IMR-90 (cell line): ENCODE results near the gene ANKHD1. TPM values are rescaled to one million over a fixed set of nuclear protein-coding genes. Genes with fewer than 3 reads are reported as not detected.

Experiments
- ATAC-seq: fragments of 200-7000 bp; cut with Tn5 transposase; 2 replicates; pipeline ENCODE4 v1.9.1; 2020; ENCODE audit warnings: low read depth, mild to moderate bottlenecking, moderate library complexity
- BruUV-seq: library from RNA; stranded (reverse); fragments of 400-500 nt; replicated peaks from 2 replicates; lab custom pipeline; 2021; lab: Mats Ljungman, UMichigan
- CTCF ChIA-PET: fragments of 300-600 bp; formaldehyde crosslinking; extraction: SDS; loops from one replicate; lab custom pipeline; 2021; ENCODE audit warnings: antibody characterized with exemption; lab: Yijun Ruan, JAX
- POLR2A ChIA-PET: fragments of 300-600 bp; sonication (Branson Sonifier 250); formaldehyde crosslinking; loops from one replicate; lab custom pipeline; 2022; ENCODE audit warnings: antibody characterized with exemption; ENCODE audit not compliant: unreplicated experiment; lab: Charles Lee
- DNase-seq: peaks from one replicate; pipeline ENCODE4 v3.0.0; 2013
- H2AFZ ChIP-seq: replicated peaks from 2 replicates; pipeline ENCODE3; 2013; ENCODE audit warnings: low read length, mild to moderate bottlenecking; ENCODE audit not compliant: poor library complexity
- H2AK5ac ChIP-seq: 2 replicates; pipeline ENCODE4 v1.6.1; 2013; ENCODE audit warnings: low read depth, low read length, inconsistent platforms
- H2AK9ac ChIP-seq: replicated peaks from 2 replicates; pipeline ENCODE3; 2013; ENCODE audit warnings: mild to moderate bottlenecking, low read depth, low read length, moderate library complexity; ENCODE audit not compliant: poor library complexity
- H2BK120ac ChIP-seq: 2 replicates; pipeline ENCODE4 v1.6.1; 2013; ENCODE audit warnings: low read depth, low read length, inconsistent platforms
- H2BK15ac ChIP-seq: 3 replicates; pipeline ENCODE4 v1.6.1; 2013; ENCODE audit warnings: low read depth, low read length, inconsistent platforms
- H2BK20ac ChIP-seq: 2 replicates; pipeline ENCODE4 v1.6.1; 2013; ENCODE audit warnings: low read depth, mild to moderate bottlenecking, inconsistent platforms, low read length, moderate library complexity
- H2BK5ac ChIP-seq: 2 replicates; pipeline ENCODE4 v1.6.1; 2013; ENCODE audit warnings: mild to moderate bottlenecking, low read depth, low read length, inconsistent platforms; ENCODE audit not compliant: poor library complexity, severe bottlenecking
- H3K14ac ChIP-seq: replicated peaks from 2 replicates; pipeline ENCODE4 v1.6.1; 2013; ENCODE audit warnings: low read depth, low read length, inconsistent platforms
- H3K18ac ChIP-seq: 2 replicates; pipeline ENCODE4 v1.6.1; 2013; ENCODE audit warnings: low read depth, low read length, control low read depth
- H3K23ac ChIP-seq: 2 replicates; pipeline ENCODE4 v1.6.1; 2013; ENCODE audit warnings: low read depth, low read length, inconsistent platforms
- H3K27ac ChIP-seq: 2 replicates; pipeline ENCODE4 v1.5.1; 2013; ENCODE audit warnings: mild to moderate bottlenecking, control low read depth, low read length; ENCODE audit not compliant: insufficient read depth
- H3K27me3 ChIP-seq: 2 replicates; pipeline ENCODE4 v1.6.1; 2013; ENCODE audit warnings: low read length; ENCODE audit not compliant: control insufficient read depth, insufficient read depth
- H3K36me3 ChIP-seq: 2 replicates; pipeline ENCODE4 v1.6.1; 2013; ENCODE audit warnings: low read length, mixed read lengths; ENCODE audit not compliant: control insufficient read depth, insufficient read depth
- H3K4ac ChIP-seq: 2 replicates; pipeline ENCODE4 v1.6.1; 2013; ENCODE audit warnings: low read depth, low read length, inconsistent platforms
- H3K4me1 ChIP-seq: 2 replicates; pipeline ENCODE4 v1.6.1; 2013; ENCODE audit warnings: low read length, mixed read lengths; ENCODE audit not compliant: control insufficient read depth, insufficient read depth
- H3K4me2 ChIP-seq: 2 replicates; pipeline ENCODE4 v1.6.1; 2013; ENCODE audit warnings: low read depth, mild to moderate bottlenecking, control low read depth, low read length, moderate library complexity
- H3K4me3 ChIP-seq: 2 replicates; pipeline ENCODE4 v1.5.1; 2013; ENCODE audit warnings: low read depth, mild to moderate bottlenecking, control low read depth, low read length, moderate library complexity; ENCODE audit not compliant: insufficient read depth
- H3K56ac ChIP-seq: 2 replicates; pipeline ENCODE4 v1.6.1; 2013; ENCODE audit warnings: low read length, inconsistent platforms; ENCODE audit not compliant: insufficient read depth; ENCODE audit errors: extremely low read depth
- H3K79me1 ChIP-seq, 2 experiments: 2 replicates each; pipeline ENCODE4 v1.6.1; 2013; ENCODE audit warnings: low read length in 2 of 2, inconsistent platforms in 1 of 2, low read depth in 1 of 2
- H3K9ac ChIP-seq: 2 replicates; pipeline ENCODE4 v1.6.1; 2013; ENCODE audit warnings: low read depth, low read length, control low read depth
- H3K9me1 ChIP-seq: 2 replicates; pipeline ENCODE4 v1.6.1; 2013; ENCODE audit warnings: low read length, inconsistent platforms; ENCODE audit not compliant: insufficient read depth
- H3K9me3 ChIP-seq: 2 replicates; pipeline ENCODE4 v1.6.1; 2013; ENCODE audit warnings: low read length; ENCODE audit not compliant: control insufficient read depth, insufficient read depth
- H4K20me1 ChIP-seq: 2 replicates; pipeline ENCODE4 v1.6.1; 2013; ENCODE audit warnings: low read length, inconsistent platforms; ENCODE audit not compliant: insufficient read depth
- H4K5ac ChIP-seq: 2 replicates; pipeline ENCODE4 v1.6.1; 2013; ENCODE audit warnings: mild to moderate bottlenecking, low read depth, low read length, control low read depth
- H4K8ac ChIP-seq, 2 experiments: 2 replicates each; pipeline ENCODE4 v1.6.1; 2013; ENCODE audit warnings: low read depth in 2 of 2, low read length in 2 of 2, control low read depth in 1 of 2, inconsistent platforms in 1 of 2
- H4K91ac ChIP-seq: 2 replicates; pipeline ENCODE4 v1.6.1; 2013; ENCODE audit warnings: low read depth, low read length, inconsistent platforms; ENCODE audit not compliant: insufficient read depth
- BHLHE40 ChIP-seq: fragments of 150-350 bp; IDR thresholded peaks from 2 replicates; pipeline ENCODE4 v1.6.1; 2016; ENCODE audit warnings: mild to moderate bottlenecking, low read depth, low read length
- CEBPB ChIP-seq: IDR thresholded peaks from 2 replicates; pipeline ENCODE4 v1.6.1; 2012; ENCODE audit warnings: low read depth, low read length, improper control_type of control experiment
- CTCF ChIP-seq: conservative IDR thresholded peaks from 2 replicates; pipeline ENCODE4 v1.5.1; 2012; ENCODE audit warnings: mild to moderate bottlenecking, low read depth, low read length, improper control_type of control experiment
- ELK1 ChIP-seq: fragments of 150-350 bp; IDR thresholded peaks from 2 replicates; pipeline ENCODE4 v1.6.1; 2016; ENCODE audit warnings: low read depth, mild to moderate bottlenecking, low read length, moderate library complexity, borderline replicate concordance
- RAD21 ChIP-seq: IDR thresholded peaks from 2 replicates; pipeline ENCODE4 v1.6.1; 2012; ENCODE audit warnings: low read length, improper control_type of control experiment
- RCOR1 ChIP-seq: IDR thresholded peaks from 2 replicates; pipeline ENCODE4 v1.6.1; 2012; ENCODE audit warnings: mild to moderate bottlenecking, low read length, improper control_type of control experiment; ENCODE audit not compliant: insufficient replicate concordance
- WGBS, 2 experiments: methylation state at CpG; one replicate each; pipeline versions ENCODE4 v1.1.5 to v1.1.7; 2013; ENCODE audit warnings: missing lambda C conversion rate in 2 of 2; ENCODE audit not compliant: insufficient read length in 1 of 2; ENCODE audit errors: extremely low coverage in 2 of 2; 5-methylcytosine and 5-hydroxymethylcytosine counted together
- dilution Hi-C: fragments of 300-500 bp; cut with HindIII; formaldehyde crosslinking; loops from one replicate; pipeline ENCODE4 v1.14.3; 2018; ENCODE audit warnings: low sequenced_read_pairs; ENCODE audit not compliant: unreplicated experiment
- in situ Hi-C: fragments of 300-500 bp; cut with MboI; formaldehyde crosslinking; loops from 3 replicates; pipeline ENCODE4 v1.14.3; 2019; ENCODE audit warnings: low sequenced_read_pairs, inconsistent platforms, mixed read lengths
- intact Hi-C: fragments of 100-400 bp; cut with micrococcal nuclease; formaldehyde crosslinking; loops from 2 replicates; pipeline ENCODE4 v1.10.0; 2022
- polyA plus RNA-seq, 3 experiments: library from polyadenylated mRNA; depleted of rRNA; stranded (reverse); fragments of >200 nt; gene quantifications; 2 replicates each; pipeline ENCODE4 v1.2.3, GENCODE V29; 2012; ENCODE audit warnings: low replicate concordance in 1 of 3
- total RNA-seq: library from RNA; depleted of rRNA; stranded (reverse); fragments of >200 nt; gene quantifications from 2 replicates; pipeline ENCODE4 v1.2.3, GENCODE V29; 2012

Gene ANKHD1
- total and polyA plus RNA-seq, 2 of the 4 experiments (the other 2 are of a cell fraction): 32.1 to 36.7 TPM

- in situ Hi-C loops (loop anchor here (25.0 kb wide), 1 partner anchor 579 kb away; the partner anchor contains the start of gene PSD2), dilution Hi-C loops (no loop called here), intact Hi-C loops (no loop called here)
- H2AK9ac ChIP-seq: no peak overlapping the region
- H3K9ac ChIP-seq: no peak overlapping the region
- no peak overlapping the region for H2BK120ac ChIP-seq
- no peak overlapping the region for H4K91ac ChIP-seq
- no peak overlapping the region for H4K5ac ChIP-seq
- no peaks in the 10 kb centered on the region for H4K20me1 ChIP-seq
- H3K4me3 ChIP-seq: no peak overlapping the region
- ATAC-seq: no peak
- ChIA-PET POLR2A (interaction anchor here (0.6 kb wide), 1 partner anchor 268 kb away, joined by 3 read pairs; no protein-coding TSS in a partner anchor), CTCF (interaction anchor here (1.0 to 1.2 kb wide), 2 partner anchors 21 to 601 kb away, joined by 3 read pairs; partner anchors contain the start of gene HBEGF)
- no peak overlapping the region for H2AFZ ChIP-seq
- no peaks in the 10 kb centered on the region for H3K4me1 ChIP-seq
- no peak overlapping the region for H2BK20ac ChIP-seq
- H2BK15ac ChIP-seq: no peak overlapping the region
- peaks cover 18% of the 10 kb centered on the region; the same call in 1 of the 2 replicates for H3K27me3 ChIP-seq
- H4K8ac ChIP-seq: no peak overlapping the region
- H2AK5ac ChIP-seq: no peak overlapping the region
- H3K4me2 ChIP-seq: no peak overlapping the region
- H3K9me1 ChIP-seq: no peaks in the 10 kb centered on the region
- no peak overlapping the region for H2BK5ac ChIP-seq
- H3K23ac ChIP-seq: no peak overlapping the region
- H3K14ac ChIP-seq: no peak overlapping the region
- DNase-seq: no peak
- H3K9me3 ChIP-seq: no peaks in the 10 kb centered on the region
- H3K18ac ChIP-seq: no peak overlapping the region
- no peaks in the 10 kb centered on the region for H3K36me3 ChIP-seq
- H3K27ac ChIP-seq: no peak overlapping the region
- BruUV-seq: no TSS peak
- no peak for TF ChIP-seq BHLHE40
- no peak for TF ChIP-seq CTCF
- no peak for TF ChIP-seq RAD21
- TF ChIP-seq RCOR1: no peak
- TF ChIP-seq CEBPB: no peak
- TF ChIP-seq ELK1: no peak
- H3K4ac ChIP-seq: no peak overlapping the region
- H3K56ac ChIP-seq: no peak overlapping the region
- H3K79me1 ChIP-seq: no peaks in the 10 kb centered on the region
- 66% methylated on average over 3 of the region's 7 CpGs; no CpG with 5 or more reads in 1 of the 2 experiments for WGBS, 2 experiments
Observed at GRCh38 chr5:140366589-140367255, 34.9 kb upstream of the ANKHD1 start.
